Measurements from ENCODE around the gene USP28.

Gene USP28

GRCh38 chr11:113896156-113896879 lies 20.9 kb upstream of the USP28 start:
- TF ChIP-seq CTCF (IDR thresholded peaks at IDR 0.05; ENCODE audit: low read depth, low read length, missing control alignments) = peak; percentile 84
- Histone ChIP-seq H3K4me3 (ENCODE audit: low read depth, low read length) (no peak overlapping the region), H3K36me3 (replicated peaks) (no peaks in the 10 kb centered on the region), H3K27me3 (replicated peaks) (no peaks in the 10 kb centered on the region), H3K27ac (no peak overlapping the region)
- peak; percentile 32 for DNase-seq
- in situ Hi-C loops (cut with HindIII; ENCODE audit: low pct_ligation_motif_present, low sequenced_read_pairs) = no loop called here

- no peak for TF ChIP-seq CTCF (IDR thresholded peaks at IDR 0.05; ENCODE audit: low read depth, low read length, missing control alignments)
- H3K4me3 ChIP-seq (ENCODE audit: low read depth, low read length) = no peak overlapping the region
- no peak overlapping the region for H3K27ac ChIP-seq
- in situ Hi-C loops (cut with HindIII; ENCODE audit: low pct_ligation_motif_present, low sequenced_read_pairs) = no loop called here
- DNase-seq = no peak
- no peaks in the 10 kb centered on the region for H3K36me3 ChIP-seq (replicated peaks)
- no peaks in the 10 kb centered on the region for H3K27me3 ChIP-seq (replicated peaks)
Observed at GRCh38 chr11:113895367-113896155, 20.2 kb upstream of the USP28 start.

- Histone ChIP-seq H3K36me3 (replicated peaks) (no peaks in the 10 kb centered on the region), H3K27ac (no peak overlapping the region), H3K27me3 (replicated peaks) (no peaks in the 10 kb centered on the region), H3K4me3 (ENCODE audit: low read depth, low read length) (no peak overlapping the region)
- in situ Hi-C loops (cut with HindIII; ENCODE audit: low pct_ligation_motif_present, low sequenced_read_pairs) = no loop called here
- DNase-seq = no peak
- no peak for TF ChIP-seq CTCF (IDR thresholded peaks at IDR 0.05; ENCODE audit: low read depth, low read length, missing control alignments)
Observed at GRCh38 chr11:113894421-113894996, 19.1 kb upstream of the USP28 start.

- H3K36me3 ChIP-seq (replicated peaks) = no peaks in the 10 kb centered on the region
Observed at GRCh38 chr11:113888848-113889247, 13.5 kb upstream of the USP28 start.

GRCh38 chr11:113885897-113886296 lies 10.5 kb upstream of the USP28 start:
- H3K36me3 ChIP-seq (replicated peaks) = no peaks in the 10 kb centered on the region
- in situ Hi-C loops (cut with HindIII; ENCODE audit: low pct_ligation_motif_present, low sequenced_read_pairs) = no loop called here
- TF ChIP-seq CTCF (IDR thresholded peaks at IDR 0.05; ENCODE audit: low read depth, low read length, missing control alignments) = no peak

More at GRCh38 chr11:113888848-113889247, 13.5 kb upstream of the USP28 start:
- H3K4me3 ChIP-seq (ENCODE audit: low read depth, low read length) = no peak overlapping the region
- no peak overlapping the region for H3K27ac ChIP-seq
- no peak for TF ChIP-seq CTCF (IDR thresholded peaks at IDR 0.05; ENCODE audit: low read depth, low read length, missing control alignments)
- in situ Hi-C loops (cut with HindIII; ENCODE audit: low pct_ligation_motif_present, low sequenced_read_pairs) = no loop called here
- no peaks in the 10 kb centered on the region for H3K27me3 ChIP-seq (replicated peaks)
- DNase-seq = no peak

More at GRCh38 chr11:113885897-113886296, 10.5 kb upstream of the USP28 start:
- Histone ChIP-seq H3K4me3 (ENCODE audit: low read depth, low read length) (no peak overlapping the region), H3K27me3 (replicated peaks) (no peaks in the 10 kb centered on the region), H3K27ac (no peak overlapping the region)
- no peak for DNase-seq
